Astrocyte (in vitro differentiated cells and primary cell): Measurements from ENCODE around the gene ADARB2.

ENCODE experiments used
- EZH2 ChIP-seq: IDR thresholded peaks from 2 replicates; pipeline ENCODE4 v1.6.1; 2012; ENCODE audit warnings: mild to moderate bottlenecking, low read length, inconsistent platforms; ENCODE audit not compliant: insufficient read depth
- TF ChIP-seq, protein P1 (sequence below): IDR thresholded peaks from 2 replicates; pipeline ENCODE4 v1.5.1; 2011; ENCODE audit warnings: low read depth, mild to moderate bottlenecking, inconsistent platforms, low read length, moderate library complexity; ENCODE audit not compliant: insufficient read depth

DNA sequence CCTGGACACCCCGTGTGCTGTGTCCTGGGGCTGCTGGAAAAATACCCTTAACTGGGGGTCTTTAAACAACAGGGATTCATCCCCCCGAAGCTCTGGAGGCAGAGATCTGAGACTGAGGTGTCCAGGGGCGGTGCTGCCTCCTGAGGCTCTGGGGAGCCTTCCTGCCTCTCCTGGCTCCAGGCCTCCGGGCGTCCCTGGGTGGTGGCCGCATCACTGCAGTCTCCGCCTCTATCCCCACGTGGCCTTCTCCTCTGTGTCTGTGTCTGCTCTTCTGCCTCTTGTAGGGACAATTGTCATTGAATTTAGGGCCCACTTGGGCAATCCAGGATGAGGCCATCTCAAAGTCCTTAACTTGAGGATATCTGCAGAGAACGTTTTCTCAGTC lies 464.6 kb downstream of the ADARB2 start:
- TF ChIP-seq, protein P1, sequence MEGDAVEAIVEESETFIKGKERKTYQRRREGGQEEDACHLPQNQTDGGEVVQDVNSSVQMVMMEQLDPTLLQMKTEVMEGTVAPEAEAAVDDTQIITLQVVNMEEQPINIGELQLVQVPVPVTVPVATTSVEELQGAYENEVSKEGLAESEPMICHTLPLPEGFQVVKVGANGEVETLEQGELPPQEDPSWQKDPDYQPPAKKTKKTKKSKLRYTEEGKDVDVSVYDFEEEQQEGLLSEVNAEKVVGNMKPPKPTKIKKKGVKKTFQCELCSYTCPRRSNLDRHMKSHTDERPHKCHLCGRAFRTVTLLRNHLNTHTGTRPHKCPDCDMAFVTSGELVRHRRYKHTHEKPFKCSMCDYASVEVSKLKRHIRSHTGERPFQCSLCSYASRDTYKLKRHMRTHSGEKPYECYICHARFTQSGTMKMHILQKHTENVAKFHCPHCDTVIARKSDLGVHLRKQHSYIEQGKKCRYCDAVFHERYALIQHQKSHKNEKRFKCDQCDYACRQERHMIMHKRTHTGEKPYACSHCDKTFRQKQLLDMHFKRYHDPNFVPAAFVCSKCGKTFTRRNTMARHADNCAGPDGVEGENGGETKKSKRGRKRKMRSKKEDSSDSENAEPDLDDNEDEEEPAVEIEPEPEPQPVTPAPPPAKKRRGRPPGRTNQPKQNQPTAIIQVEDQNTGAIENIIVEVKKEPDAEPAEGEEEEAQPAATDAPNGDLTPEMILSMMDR: no peak
- TF ChIP-seq EZH2: no peak
